GM10248 (cell line): ENCODE data around the gene PDPN.

Experiments used
- CTCF ChIA-PET: fragments of 300-600 bp; sonication (Branson Sonifier 250); formaldehyde crosslinking; extraction: SDS; loops from one replicate; lab custom pipeline; 2021; ENCODE audit warnings: antibody characterized with exemption; lab: Yijun Ruan, JAX
- POLR2A ChIA-PET: fragments of 350-650 bp; sonication (Branson Sonifier 250); formaldehyde crosslinking; extraction: SDS; loops from one replicate; lab custom pipeline; 2020; ENCODE audit warnings: antibody characterized with exemption; lab: Yijun Ruan, JAX
- DNase-seq: peaks from one replicate; pipeline ENCODE4 v3.0.0; 2012; ENCODE audit errors: extremely low spot score
- CTCF ChIP-seq: IDR thresholded peaks from 2 replicates; pipeline ENCODE4 v1.5.1; 2012; ENCODE audit warnings: mild to moderate bottlenecking, low read depth; ENCODE audit errors: extremely low read depth, missing control alignments, control extremely low read depth

PDPN gene

GRCh38 chr1:13583595-13583965, at the start of gene PDPN:
TSS of gene PDPN (plus strand) at chr1:13583832. CDS start at chr1:13584034, 202 bp downstream.
- POLR2A ChIA-PET = no interaction called here
- no peak for DNase-seq

GRCh38 chr1:13535227-13535626, 48.4 kb upstream of the PDPN start:
- no peak for DNase-seq
- POLR2A ChIA-PET = no interaction called here
- no peak for TF ChIP-seq CTCF
- CTCF ChIA-PET = no interaction called here

More at GRCh38 chr1:13583595-13583965, at the start of gene PDPN:
- CTCF ChIA-PET = no interaction called here
- no peak for TF ChIP-seq CTCF

- POLR2A ChIA-PET = no interaction called here
- CTCF ChIA-PET = no interaction called here
- DNase-seq = no peak
- TF ChIP-seq CTCF = no peak
Observed at GRCh38 chr1:13536571-13536970, 47.1 kb upstream of the PDPN start.

- DNase-seq = no peak
- ChIA-PET POLR2A (no interaction called here), CTCF (interaction anchor here (2.0 to 2.4 kb wide), 2 partner anchors 10 to 13 kb away, joined by 5 read pairs; no protein-coding TSS in a partner anchor)
- TF ChIP-seq CTCF = no peak
Observed at GRCh38 chr1:13538832-13539231, 44.8 kb upstream of the PDPN start.

- no peak for DNase-seq
- ChIA-PET CTCF (interaction anchor here (2.4 kb wide), 1 partner anchor 14 kb away, joined by 5 read pairs; no protein-coding TSS in a partner anchor), POLR2A (no interaction called here)
- TF ChIP-seq CTCF = no peak
Observed at GRCh38 chr1:13539683-13540082, 43.9 kb upstream of the PDPN start.

- CTCF ChIA-PET = no interaction called here
- DNase-seq = no peak
- POLR2A ChIA-PET = no interaction called here
- TF ChIP-seq CTCF = no peak
Observed at GRCh38 chr1:13540866-13541265, 42.8 kb upstream of the PDPN start.

GRCh38 chr1:13541435-13542215, 42.0 kb upstream of the PDPN start:
- ChIA-PET CTCF (no interaction called here), POLR2A (no interaction called here)
- no peak for TF ChIP-seq CTCF
- DNase-seq = no peak
